CD14-positive monocyte (primary cell): ENCODE results near the gene UBE3C. TPM values are rescaled to one million over a fixed set of nuclear protein-coding genes. Genes with fewer than 3 reads are reported as not detected.

ENCODE experiments used
- DNase-seq, 3 donors: peaks; one replicate each; pipeline ENCODE4 v3.0.0-alpha.2; 2011 to 2022
- H2AFZ ChIP-seq: 2 replicates; pipeline ENCODE4 v1.6.0; 2012; ENCODE audit warnings: mild to moderate bottlenecking, low read depth, low read length, inconsistent platforms; ENCODE audit not compliant: insufficient read depth, poor library complexity, severe bottlenecking
- H3K27ac ChIP-seq, 2 donors: 1 replicate in 1 of 2; 2 replicates in 1 of 2; pipeline ENCODE4 v1.5.1; 2012 to 2013; ENCODE audit warnings: low read length in 2 of 2, control low read depth in 1 of 2, inconsistent platforms in 1 of 2, low read depth in 1 of 2, mild to moderate bottlenecking in 1 of 2
- H3K27me3 ChIP-seq, 2 donors: one replicate each; pipeline versions ENCODE4 v1.6.0 to v1.6.1; 2011 to 2013; ENCODE audit warnings: low read length in 2 of 2; ENCODE audit not compliant: control insufficient read depth in 2 of 2, insufficient read depth in 2 of 2
- H3K36me3 ChIP-seq, 2 donors: replicated peaks in 1 of 2; 1 replicate in 1 of 2; 2 replicates in 1 of 2; pipeline versions ENCODE4 v1.5.1 to v1.6.1; 2012 to 2013; ENCODE audit warnings: low read length in 2 of 2, control low read depth in 1 of 2, inconsistent platforms in 1 of 2, mild to moderate bottlenecking in 1 of 2; ENCODE audit not compliant: insufficient read depth in 2 of 2, control insufficient read depth in 1 of 2
- H3K4me1 ChIP-seq, 2 donors: 1 replicate in 1 of 2; 2 replicates in 1 of 2; pipeline versions ENCODE4 v1.5.1 to v1.6.1; 2012 to 2013; ENCODE audit warnings: low read length in 2 of 2, control low read depth in 1 of 2, inconsistent platforms in 1 of 2, mild to moderate bottlenecking in 1 of 2, moderate library complexity in 1 of 2; ENCODE audit not compliant: insufficient read depth in 2 of 2, control insufficient read depth in 1 of 2
- H3K4me2 ChIP-seq: replicated peaks from 2 replicates; pipeline ENCODE3; 2012; ENCODE audit warnings: low read length, moderate library complexity, mild to moderate bottlenecking; ENCODE audit not compliant: poor library complexity, severe bottlenecking; ENCODE audit errors: extremely low read depth
- H3K4me3 ChIP-seq, 3 experiments: fragments of 200-600 bp in 1 of 3; sonication (generic) in 1 of 3; replicated peaks in 1 of 3; 1 replicate in 2 of 3; 2 replicates in 1 of 3; pipeline ENCODE4 v1.5.1; 2011 to 2013; ENCODE audit warnings: low read length in 3 of 3, mild to moderate bottlenecking in 3 of 3, control low read depth in 2 of 3, low read depth in 2 of 3, inconsistent platforms in 1 of 3, moderate library complexity in 1 of 3
- H3K79me2 ChIP-seq: 2 replicates; pipeline ENCODE4 v1.6.0; 2012; ENCODE audit warnings: mild to moderate bottlenecking, control low read depth, inconsistent platforms, low read length, moderate library complexity; ENCODE audit not compliant: insufficient read depth
- H3K9ac ChIP-seq: 2 replicates; pipeline ENCODE4 v1.6.0; 2017; ENCODE audit warnings: low read length, mild to moderate bottlenecking; ENCODE audit not compliant: insufficient read depth, poor library complexity, severe bottlenecking
- H3K9me3 ChIP-seq, 2 donors: replicated peaks in 1 of 2; 1 replicate in 1 of 2; 2 replicates in 1 of 2; pipeline versions ENCODE4 v1.5.1 to v1.6.1; 2012 to 2013; ENCODE audit warnings: low read length in 2 of 2, control low read depth in 1 of 2; ENCODE audit not compliant: control insufficient read depth in 1 of 2, insufficient read depth in 1 of 2
- H4K20me1 ChIP-seq: 2 replicates; pipeline ENCODE4 v1.6.0; 2012; ENCODE audit warnings: mild to moderate bottlenecking, low read length, control low read depth, moderate library complexity; ENCODE audit not compliant: insufficient read depth
- H3K27ac Mint-ChIP-seq, 7 donors: one replicate each; pipeline ENCODE4 v1.8.0; 2020; ENCODE audit warnings: mild to moderate bottlenecking in 7 of 7, mixed read lengths in 7 of 7, moderate library complexity in 6 of 7, inconsistent platforms in 2 of 7
- H3K27me3 Mint-ChIP-seq, 3 donors: one replicate each; pipeline ENCODE4 v1.8.0; 2021 to 2022; ENCODE audit warnings: low read depth in 3 of 3, mild to moderate bottlenecking in 3 of 3, mixed read lengths in 3 of 3, moderate library complexity in 3 of 3, inconsistent platforms in 1 of 3
- H3K36me3 Mint-ChIP-seq, 2 donors: one replicate each; pipeline ENCODE4 v1.8.0; 2020; ENCODE audit warnings: mixed read lengths in 2 of 2, inconsistent platforms in 1 of 2, mild to moderate bottlenecking in 1 of 2
- H3K4me1 Mint-ChIP-seq: one replicate; pipeline ENCODE4 v1.8.0; 2020; ENCODE audit warnings: mild to moderate bottlenecking, mixed read lengths
- H3K4me3 Mint-ChIP-seq, 2 donors: one replicate each; pipeline ENCODE4 v1.8.0; 2020; ENCODE audit warnings: mild to moderate bottlenecking in 2 of 2, mixed read lengths in 2 of 2, moderate library complexity in 1 of 2
- H3K9me3 Mint-ChIP-seq, 7 donors: one replicate each; pipeline ENCODE4 v1.8.0; 2020 to 2022; ENCODE audit warnings: mixed read lengths in 7 of 7, mild to moderate bottlenecking in 6 of 7, moderate library complexity in 6 of 7, inconsistent platforms in 2 of 7
- CTCF ChIP-seq: fragments of 200-600 bp; IDR thresholded peaks from one replicate; pipeline ENCODE4 v1.8.0; 2022; ENCODE audit warnings: antibody characterized with exemption, mild to moderate bottlenecking
- WGBS: methylation state at CpG from one replicate; pipeline ENCODE4 v1.1.5; 2013; ENCODE audit warnings: missing lambda C conversion rate; ENCODE audit not compliant: insufficient coverage; 5-methylcytosine and 5-hydroxymethylcytosine counted together
- intact Hi-C, 2 donors: fragments of 100-400 bp; cut with micrococcal nuclease; formaldehyde crosslinking; loops; one replicate each; pipeline versions ENCODE4 v1.15.0 to v1.15.1; 2023
- polyA plus RNA-seq, 3 donors: library from polyadenylated mRNA; depleted of rRNA in 1 of 3; unstranded in 2 of 3; stranded (reverse) in 1 of 3; fragments of 300-500 nt in 2 of 3; fragments of >200 nt in 1 of 3; fragmentation: Illumina TruSeq in 2 of 3; gene quantifications; 1 replicate in 2 of 3; 2 replicates in 1 of 3; pipeline ENCODE4 v1.2.3, GENCODE V29; 2012 to 2021

The UBE3C gene
- polyA plus RNA-seq, 3 donors = 19.5 to 34.5 (median 24.3) TPM

GRCh38 chr7:157210682-157211081 is 72.0 kb downstream of the UBE3C start:
- intact Hi-C loops = no loop called here
- Histone ChIP-seq H3K9me3 (no peaks in the 10 kb centered on the region), H3K36me3 (peaks cover 50 to 87% of the 10 kb centered on the region in 2 donors), H3K27ac (peak overlapping the region in 1 of 2 donors; percentile 32), H3K79me2 (no peaks in the 10 kb centered on the region), H3K4me1 (no peaks in the 10 kb centered on the region), H3K27me3 (no peaks in the 10 kb centered on the region), H2AFZ (no peak overlapping the region), H3K9ac (no peak overlapping the region), H3K4me3 (no peak overlapping the region), H3K4me2 (no peak overlapping the region), H4K20me1 (peaks cover 10% of the 10 kb centered on the region)
- DNase-seq = no peak
- 93% methylated on average over 4 of the region's 5 CpGs for WGBS
- Mint-ChIP-seq H3K4me3 (no peak overlapping the region), H3K27me3 (peaks cover 0 to 1% (median 0%) of the 10 kb centered on the region in 3 donors), H3K9me3 (no peaks in the 10 kb centered on the region), H3K4me1 (no peaks in the 10 kb centered on the region), H3K27ac (peak overlapping the region in 1 of 7 donors; percentile 27), H3K36me3 (peaks cover 68 to 78% of the 10 kb centered on the region in 2 donors)
- TF ChIP-seq CTCF = no peak

GRCh38 chr7:157211690-157212089 is 73.0 kb downstream of the UBE3C start:
- no peaks in the 10 kb centered on the region for H3K27me3 Mint-ChIP-seq

More at GRCh38 chr7:157211690-157212089, 73.0 kb downstream of the UBE3C start:
- Histone ChIP-seq H3K9me3 (no peaks in the 10 kb centered on the region), H3K4me2 (no peak overlapping the region), H3K4me3 (no peak overlapping the region), H3K9ac (no peak overlapping the region), H3K36me3 (peaks cover 59 to 90% of the 10 kb centered on the region in 2 donors), H2AFZ (no peak overlapping the region), H3K79me2 (no peaks in the 10 kb centered on the region), H3K27me3 (no peaks in the 10 kb centered on the region), H3K27ac (no peak overlapping the region), H4K20me1 (peaks cover 10% of the 10 kb centered on the region), H3K4me1 (no peaks in the 10 kb centered on the region)
- H3K4me1 Mint-ChIP-seq = no peaks in the 10 kb centered on the region
- no peak for DNase-seq
- intact Hi-C loops = no loop called here
- peak overlapping the region in 1 of 7 donors; percentile 45 for H3K27ac Mint-ChIP-seq
- 33% methylated on average over 2 of the region's 5 CpGs for WGBS
- H3K9me3 Mint-ChIP-seq = no peaks in the 10 kb centered on the region
- H3K4me3 Mint-ChIP-seq = no peak overlapping the region
- TF ChIP-seq CTCF = no peak
- H3K36me3 Mint-ChIP-seq = peaks cover 75 to 78% of the 10 kb centered on the region in 2 donors
